SK-N-DZ (cell line): ENCODE results near the gene OTOP1.
"Not testable (repeated sequence)": the region's sequence is repeated elsewhere in the genome, so short reads cannot be mapped to it uniquely, and the experiment has no call there.

ENCODE experiments used
- DNase-seq: peaks from one replicate; pipeline ENCODE4 v3.0.0-alpha.2; 2015; ENCODE audit warnings: low spot score

Gene OTOP1

GRCh38 chr4:4228356-4228668 lies 1.6 kb upstream of the OTOP1 start:
- DNase-seq, result no peak

- DNase-seq, result no peak
These were observed 1.0 kb upstream of the OTOP1 start for GRCh38 chr4:4227510-4228355.

- DNase-seq, result peak; percentile 23
These were observed 669 bp downstream of the OTOP1 start for GRCh38 chr4:4225915-4226605.

GRCh38 chr4:4217113-4217512 lies 9.6 kb downstream of the OTOP1 start:
- no peak for DNase-seq

- DNase-seq, result no peak
These were observed 10.1 kb downstream of the OTOP1 start for GRCh38 chr4:4216648-4217047.

GRCh38 chr4:4213674-4214073 lies 13.1 kb downstream of the OTOP1 start:
- DNase-seq, result not testable (repeated sequence)

- DNase-seq, result no peak
These were observed 20.5 kb downstream of the OTOP1 start for GRCh38 chr4:4206204-4206603.

GRCh38 chr4:4204401-4204745 lies 22.4 kb downstream of the OTOP1 start:
- no peak for DNase-seq

- no peak for DNase-seq
These were observed 22.9 kb downstream of the OTOP1 start for GRCh38 chr4:4203688-4204400.

- no peak for DNase-seq
These were observed 24.2 kb downstream of the OTOP1 start for GRCh38 chr4:4202510-4202909.

GRCh38 chr4:4200624-4201023 lies 26.1 kb downstream of the OTOP1 start:
- no peak for DNase-seq

- no peak for DNase-seq
These were observed 31.4 kb downstream of the OTOP1 start for GRCh38 chr4:4195354-4195753.

- not testable (repeated sequence) for DNase-seq
These were observed 38.2 kb downstream of the OTOP1 start for GRCh38 chr4:4188557-4188956.

- DNase-seq, result no peak
These were observed 41.2 kb downstream of the OTOP1 start for GRCh38 chr4:4185528-4185927.

- no peak for DNase-seq
These were observed 43.7 kb downstream of the OTOP1 start for GRCh38 chr4:4182835-4183568.

GRCh38 chr4:4170596-4171150 lies 56.1 kb downstream of the OTOP1 start:
- DNase-seq, result no peak

- not testable (repeated sequence) for DNase-seq
These were observed 58.5 kb downstream of the OTOP1 start for GRCh38 chr4:4167981-4168780.

- not testable (repeated sequence) for DNase-seq
These were observed 59.7 kb downstream of the OTOP1 start for GRCh38 chr4:4166986-4167385.

GRCh38 chr4:4165701-4166392 lies 60.9 kb downstream of the OTOP1 start:
- not testable (repeated sequence) for DNase-seq

GRCh38 chr4:4164532-4165173 lies 62.1 kb downstream of the OTOP1 start:
- DNase-seq, result not testable (repeated sequence)
